RWPE1 (cell line): ENCODE measurements around the gene SEC14L1.
A peak's percentile ranks its signal among the peaks of the same experiment; 100 is the strongest.

Experiments
- CTCF ChIA-PET: fragments of 350-600 bp; sonication (Branson Sonifier 250); formaldehyde crosslinking; extraction: SDS; loops from one replicate; lab custom pipeline; 2021; lab: Yijun Ruan, JAX
- POLR2A ChIA-PET: fragments of 400-600 bp; formaldehyde crosslinking; extraction: SDS; loops from one replicate; lab custom pipeline; 2020; ENCODE audit warnings: antibody characterized with exemption; ENCODE audit not compliant: low non-redundant PET; lab: Yijun Ruan, JAX
- DNase-seq: peaks from one replicate; pipeline ENCODE4 v3.0.0; 2012; ENCODE audit warnings: low spot score
- H3K27ac ChIP-seq: fragments of 450-650 bp; 2 replicates; pipeline ENCODE4 v1.5.1; 2017
- TF ChIP-seq, protein P1 (sequence below): fragments of 450-650 bp; conservative IDR thresholded peaks from 2 replicates; pipeline ENCODE4 v1.5.1; 2017; ENCODE audit warnings: low read depth, mild to moderate bottlenecking

SEC14L1 gene

GRCh38 chr17:77115947-77116346 is 24.8 kb upstream of the SEC14L1 start:
- TF ChIP-seq, protein P1, sequence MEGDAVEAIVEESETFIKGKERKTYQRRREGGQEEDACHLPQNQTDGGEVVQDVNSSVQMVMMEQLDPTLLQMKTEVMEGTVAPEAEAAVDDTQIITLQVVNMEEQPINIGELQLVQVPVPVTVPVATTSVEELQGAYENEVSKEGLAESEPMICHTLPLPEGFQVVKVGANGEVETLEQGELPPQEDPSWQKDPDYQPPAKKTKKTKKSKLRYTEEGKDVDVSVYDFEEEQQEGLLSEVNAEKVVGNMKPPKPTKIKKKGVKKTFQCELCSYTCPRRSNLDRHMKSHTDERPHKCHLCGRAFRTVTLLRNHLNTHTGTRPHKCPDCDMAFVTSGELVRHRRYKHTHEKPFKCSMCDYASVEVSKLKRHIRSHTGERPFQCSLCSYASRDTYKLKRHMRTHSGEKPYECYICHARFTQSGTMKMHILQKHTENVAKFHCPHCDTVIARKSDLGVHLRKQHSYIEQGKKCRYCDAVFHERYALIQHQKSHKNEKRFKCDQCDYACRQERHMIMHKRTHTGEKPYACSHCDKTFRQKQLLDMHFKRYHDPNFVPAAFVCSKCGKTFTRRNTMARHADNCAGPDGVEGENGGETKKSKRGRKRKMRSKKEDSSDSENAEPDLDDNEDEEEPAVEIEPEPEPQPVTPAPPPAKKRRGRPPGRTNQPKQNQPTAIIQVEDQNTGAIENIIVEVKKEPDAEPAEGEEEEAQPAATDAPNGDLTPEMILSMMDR: no peak
- no peak overlapping the region for H3K27ac ChIP-seq
- DNase-seq: no peak
- POLR2A ChIA-PET: no interaction called here
- CTCF ChIA-PET: no interaction called here

GRCh38 chr17:77116371-77116860 is 24.4 kb upstream of the SEC14L1 start:
- no peak overlapping the region for H3K27ac ChIP-seq
- ChIA-PET POLR2A (no interaction called here), CTCF (no interaction called here)

DNA sequence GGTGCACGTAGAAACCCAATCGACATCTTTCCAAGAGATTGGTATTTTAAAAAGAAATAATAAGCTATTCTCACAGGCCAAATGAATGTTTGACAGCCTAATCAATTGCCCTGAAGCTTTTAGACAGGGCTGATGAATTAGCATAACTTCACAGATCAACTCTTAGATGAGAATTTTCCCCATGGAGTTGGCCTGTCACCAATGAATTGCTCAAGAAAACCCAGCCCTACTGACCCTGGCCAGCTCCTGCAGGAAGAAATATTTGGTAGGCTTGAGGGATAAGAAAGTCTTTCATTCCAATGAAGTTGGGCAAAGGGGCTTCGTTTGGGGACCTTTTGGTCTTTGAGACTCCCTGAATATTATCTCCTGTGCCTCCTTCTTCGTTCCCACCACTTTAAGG is 23.4 kb upstream of the SEC14L1 start:
- TF ChIP-seq, protein P1: no peak
- ChIA-PET POLR2A (interaction anchor here (0.6 kb wide), 1 partner anchor 733 kb away, joined by 4 read pairs; no protein-coding TSS in a partner anchor), CTCF (no interaction called here)
- no peak for DNase-seq
- H3K27ac ChIP-seq: no peak overlapping the region

More at GRCh38 chr17:77116371-77116860, 24.4 kb upstream of the SEC14L1 start:
- TF ChIP-seq, protein P1: no peak
- DNase-seq: no peak

- POLR2A ChIA-PET: no interaction called here
- CTCF ChIA-PET: interaction anchor here (0.7 to 1.0 kb wide), 2 partner anchors 27 to 62 kb away, joined by 3 read pairs; no protein-coding TSS in a partner anchor
- TF ChIP-seq, protein P1: no peak
- peak; percentile 48 for DNase-seq
- no peak overlapping the region for H3K27ac ChIP-seq
Observed at GRCh38 chr17:77118251-77118928, 22.4 kb upstream of the SEC14L1 start.

- POLR2A ChIA-PET: no interaction called here
- TF ChIP-seq, protein P1: no peak
- CTCF ChIA-PET: interaction anchor here (1.0 to 1.1 kb wide), 2 partner anchors 15 to 63 kb away, joined by 3 read pairs; no protein-coding TSS in a partner anchor
- no peak for DNase-seq
- H3K27ac ChIP-seq: no peak overlapping the region
Observed at GRCh38 chr17:77119668-77120301, 21.0 kb upstream of the SEC14L1 start.

- DNase-seq: no peak
- H3K27ac ChIP-seq: peak overlapping the region; percentile 19
- CTCF ChIA-PET: interaction anchor here (0.6 to 0.7 kb wide), 2 partner anchors 14 to 84 kb away, joined by 3 read pairs; no protein-coding TSS in a partner anchor
- POLR2A ChIA-PET: no interaction called here
- TF ChIP-seq, protein P1: no peak
Observed at GRCh38 chr17:77120868-77121267, 19.9 kb upstream of the SEC14L1 start.
